ENCODE results near the gene DNAJC12. TPM values are rescaled to one million over a fixed set of nuclear protein-coding genes. Genes with fewer than 3 reads are reported as not detected.

The DNAJC12 gene
- total and polyA plus RNA-seq, 2 donors (not counting 1 experiment from before 2014, with no cell fraction given): 0.19 TPM; not detected in 1

DNA sequence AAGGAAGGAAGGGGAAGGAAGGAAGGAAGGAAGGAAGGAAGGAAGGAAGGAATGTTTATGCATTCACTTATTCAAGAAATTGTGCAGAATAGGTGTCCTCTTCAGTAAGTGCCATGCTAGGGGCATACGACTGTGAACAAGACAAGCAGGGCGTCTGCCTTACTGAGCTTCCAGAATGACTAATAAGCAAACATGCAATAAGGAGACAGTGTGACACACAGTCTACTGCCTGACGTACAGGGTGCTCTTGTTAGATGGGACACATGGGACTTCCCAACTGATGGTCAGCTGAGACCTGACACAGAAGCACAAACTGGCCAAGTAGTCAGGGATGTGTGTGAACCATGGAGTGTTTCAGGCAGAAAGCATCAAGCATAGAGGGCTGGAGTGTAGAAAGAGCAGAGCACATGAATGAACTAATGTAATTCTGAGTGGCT is 18.2 kb downstream of the DNAJC12 start:
- Histone ChIP-seq H3K4me1 (ENCODE audit: control insufficient read depth in 2 of 2, insufficient read depth in 2 of 2, low read length in 2 of 2) (no peaks in the 10 kb centered on the region), H3K4me2 (replicated peaks; ENCODE audit: low read depth, low read length, poor library complexity, severe bottlenecking) (no peak overlapping the region), H4K20me1 (ENCODE audit: control insufficient read depth, insufficient read depth, low read length, poor library complexity, severe bottlenecking) (no peaks in the 10 kb centered on the region), H3K27me3 (replicated peaks in 1 of 4; ENCODE audit: control extremely low read depth in 1 of 4, control insufficient read depth in 3 of 4, insufficient read depth in 4 of 4, low read length in 3 of 4) (no peaks in the 10 kb centered on the region), H3K9ac (ENCODE audit: low read length) (no peak overlapping the region), H3K36me3 (replicated peaks in 1 of 2; ENCODE audit: control extremely low read depth in 1 of 2, control insufficient read depth in 1 of 2, extremely low read depth in 1 of 2, insufficient read depth in 2 of 2, low read length in 1 of 2) (no peaks in the 10 kb centered on the region), H3K4me3 (ENCODE audit: control extremely low read depth in 1 of 5, extremely low read depth in 1 of 5, insufficient read depth in 1 of 5, low read depth in 2 of 5, low read length in 4 of 5) (no peak overlapping the region), H3K27ac (ENCODE audit: low read length in 2 of 2) (no peak overlapping the region), H2AFZ (ENCODE audit: insufficient read depth, low read depth, low read length, poor library complexity, severe bottlenecking) (no peak overlapping the region), H3K79me2 (ENCODE audit: control insufficient read depth, insufficient read depth, low read length) (no peaks in the 10 kb centered on the region), H3K9me3 (ENCODE audit: control extremely low read depth in 1 of 3, control insufficient read depth in 2 of 3, insufficient read depth in 1 of 3, low read length in 2 of 3) (no peaks in the 10 kb centered on the region)
- POLR2A ChIA-PET: no interaction called here
- CTCF ChIA-PET: no interaction called here
- no peaks in the 10 kb centered on the region for H3K9me3 Mint-ChIP-seq (ENCODE audit: insufficient read depth)
- no peak for ATAC-seq (ENCODE audit: low read depth)
- H3K4me1 Mint-ChIP-seq: no peaks in the 10 kb centered on the region
- TF ChIP-seq, protein P1, sequence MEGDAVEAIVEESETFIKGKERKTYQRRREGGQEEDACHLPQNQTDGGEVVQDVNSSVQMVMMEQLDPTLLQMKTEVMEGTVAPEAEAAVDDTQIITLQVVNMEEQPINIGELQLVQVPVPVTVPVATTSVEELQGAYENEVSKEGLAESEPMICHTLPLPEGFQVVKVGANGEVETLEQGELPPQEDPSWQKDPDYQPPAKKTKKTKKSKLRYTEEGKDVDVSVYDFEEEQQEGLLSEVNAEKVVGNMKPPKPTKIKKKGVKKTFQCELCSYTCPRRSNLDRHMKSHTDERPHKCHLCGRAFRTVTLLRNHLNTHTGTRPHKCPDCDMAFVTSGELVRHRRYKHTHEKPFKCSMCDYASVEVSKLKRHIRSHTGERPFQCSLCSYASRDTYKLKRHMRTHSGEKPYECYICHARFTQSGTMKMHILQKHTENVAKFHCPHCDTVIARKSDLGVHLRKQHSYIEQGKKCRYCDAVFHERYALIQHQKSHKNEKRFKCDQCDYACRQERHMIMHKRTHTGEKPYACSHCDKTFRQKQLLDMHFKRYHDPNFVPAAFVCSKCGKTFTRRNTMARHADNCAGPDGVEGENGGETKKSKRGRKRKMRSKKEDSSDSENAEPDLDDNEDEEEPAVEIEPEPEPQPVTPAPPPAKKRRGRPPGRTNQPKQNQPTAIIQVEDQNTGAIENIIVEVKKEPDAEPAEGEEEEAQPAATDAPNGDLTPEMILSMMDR (IDR thresholded peaks at IDR 0.05): no peak
- TF ChIP-seq EZH2 (IDR thresholded peaks at IDR 0.05; ENCODE audit: borderline replicate concordance, insufficient read depth, low read depth, low read length, poor library complexity, severe bottlenecking): no peak
- DNase-seq: no peak
- no peak overlapping the region for H3K27ac Mint-ChIP-seq
- H3K27me3 Mint-ChIP-seq: peaks cover 5% of the 10 kb centered on the region
- no peak overlapping the region for H3K4me3 Mint-ChIP-seq
- intact Hi-C loops (cut with micrococcal nuclease): no loop called here
- WGBS (ENCODE audit: insufficient coverage): 70% methylated on average over 3 of the region's 3 CpGs

DNA sequence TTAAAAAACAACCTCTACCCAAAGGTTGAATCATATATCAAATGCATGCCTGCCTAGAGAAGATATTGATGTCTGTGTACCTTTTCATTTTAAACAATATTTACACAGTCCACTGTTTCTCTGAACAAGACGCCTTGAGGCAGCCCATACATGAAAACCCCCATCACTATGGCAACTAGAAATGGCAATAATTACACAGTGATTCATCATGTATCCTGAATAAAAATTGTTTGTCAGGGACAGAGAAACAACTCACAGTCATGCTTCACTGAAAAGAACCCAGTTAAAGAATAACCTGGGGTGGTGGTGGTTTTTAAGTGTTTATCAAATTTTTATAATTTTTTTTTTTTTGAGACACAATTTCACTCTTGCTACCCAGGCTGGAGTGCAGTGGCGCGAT is 19.7 kb downstream of the DNAJC12 start:
- no peak overlapping the region for H2AFZ ChIP-seq (ENCODE audit: insufficient read depth, low read depth, low read length, poor library complexity, severe bottlenecking)
- no peak overlapping the region for H3K4me2 ChIP-seq (replicated peaks; ENCODE audit: low read depth, low read length, poor library complexity, severe bottlenecking)
- H3K27me3 ChIP-seq (replicated peaks in 1 of 4; ENCODE audit: control extremely low read depth in 1 of 4, control insufficient read depth in 3 of 4, insufficient read depth in 4 of 4, low read length in 3 of 4): no peaks in the 10 kb centered on the region
- 95% methylated on average over 2 of the region's 3 CpGs for WGBS (ENCODE audit: insufficient coverage)
- H3K9me3 ChIP-seq (ENCODE audit: control extremely low read depth in 1 of 3, control insufficient read depth in 2 of 3, insufficient read depth in 1 of 3, low read length in 2 of 3): no peaks in the 10 kb centered on the region
- peaks cover 5% of the 10 kb centered on the region for H3K27me3 Mint-ChIP-seq
- no peaks in the 10 kb centered on the region for H3K4me1 Mint-ChIP-seq
- no peak overlapping the region for H3K27ac ChIP-seq (ENCODE audit: low read length in 2 of 2)
- no peaks in the 10 kb centered on the region for H3K4me1 ChIP-seq (ENCODE audit: control insufficient read depth in 2 of 2, insufficient read depth in 2 of 2, low read length in 2 of 2)
- no peak overlapping the region for H3K27ac Mint-ChIP-seq
- H3K4me3 ChIP-seq (ENCODE audit: control extremely low read depth in 1 of 5, extremely low read depth in 1 of 5, insufficient read depth in 1 of 5, low read depth in 2 of 5, low read length in 4 of 5): no peak overlapping the region
- no peaks in the 10 kb centered on the region for H3K9me3 Mint-ChIP-seq (ENCODE audit: insufficient read depth)
- no peak overlapping the region for H3K4me3 Mint-ChIP-seq
- DNase-seq (no peak), ATAC-seq (ENCODE audit: low read depth) (no peak)
- POLR2A ChIA-PET: no interaction called here
- CTCF ChIA-PET: no interaction called here
- no peak for TF ChIP-seq EZH2 (IDR thresholded peaks at IDR 0.05; ENCODE audit: borderline replicate concordance, insufficient read depth, low read depth, low read length, poor library complexity, severe bottlenecking)
- TF ChIP-seq, protein P1 (IDR thresholded peaks at IDR 0.05): no peak
- H3K36me3 ChIP-seq (replicated peaks in 1 of 2; ENCODE audit: control extremely low read depth in 1 of 2, control insufficient read depth in 1 of 2, extremely low read depth in 1 of 2, insufficient read depth in 2 of 2, low read length in 1 of 2): no peaks in the 10 kb centered on the region
- H4K20me1 ChIP-seq (ENCODE audit: control insufficient read depth, insufficient read depth, low read length, poor library complexity, severe bottlenecking): no peaks in the 10 kb centered on the region
- H3K79me2 ChIP-seq (ENCODE audit: control insufficient read depth, insufficient read depth, low read length): no peaks in the 10 kb centered on the region
- intact Hi-C loops (cut with micrococcal nuclease): no loop called here
- H3K9ac ChIP-seq (ENCODE audit: low read length): no peak overlapping the region
